ENCODE data around the gene GUSB. TPM values are rescaled to one million over a fixed set of nuclear protein-coding genes. Genes with fewer than 3 reads are reported as not detected.

Gene GUSB
- total and polyA plus RNA-seq, 9 of the 15 experiments (the other 6 are each of a cell fraction or from before 2014, with no cell fraction given): 22.7 to 102 (median 60.1) TPM

GRCh38 chr7:65981965-65982792 lies at the start of gene GUSB (continued):
- TF ChIP-seq ZNF121 (CRISPR knock-in tag; conservative IDR thresholded peaks at IDR 0.05) (no peak), GABPB1 (CRISPR knock-in tag; IDR thresholded peaks at IDR 0.05) (peak; percentile 86), TCFL5 (CRISPR knock-in tag; conservative IDR thresholded peaks at IDR 0.05) (no peak), ELK3 (CRISPR knock-in tag; IDR thresholded peaks at IDR 0.05) (peak; percentile 22; the same call in 1 of the 2 replicates), ZNF316 (IDR thresholded peaks at IDR 0.05) (no peak), TCF7 (IDR thresholded peaks at IDR 0.05; ENCODE audit: borderline replicate concordance) (peak; percentile 64; the same call in 1 of the 2 replicates), ZNF239 (CRISPR knock-in tag; IDR thresholded peaks at IDR 0.05) (peak; percentile 24), ZFP30 (CRISPR knock-in tag; IDR thresholded peaks at IDR 0.05; ENCODE audit: borderline replicate concordance) (no peak), ZNF551 (CRISPR knock-in tag; IDR thresholded peaks at IDR 0.05) (no peak), PYGO2 (tag; IDR thresholded peaks at IDR 0.05) (no peak), TEAD4 (IDR thresholded peaks at IDR 0.05; ENCODE audit: low read length) (peak; percentile 27; the same call in 1 of the 2 replicates), TEAD4 (CRISPR knock-in tag; IDR thresholded peaks at IDR 0.05; ENCODE audit: borderline replicate concordance) (no peak), SMARCB1 (IDR thresholded peaks at IDR 0.05; ENCODE audit: insufficient read length, low read depth) (no peak), NONO (IDR thresholded peaks at IDR 0.05; ENCODE audit: low read depth in 2 of 2, low read length in 1 of 2) (peak; percentile 87 to 93), BHLHE40 (IDR thresholded peaks at IDR 0.05; ENCODE audit: low read length) (peak; percentile 93), ZNF695 (CRISPR knock-in tag; IDR thresholded peaks at IDR 0.05) (peak; percentile 66; the same call in 1 of the 2 replicates)
- TF ChIP-seq, protein P1, sequence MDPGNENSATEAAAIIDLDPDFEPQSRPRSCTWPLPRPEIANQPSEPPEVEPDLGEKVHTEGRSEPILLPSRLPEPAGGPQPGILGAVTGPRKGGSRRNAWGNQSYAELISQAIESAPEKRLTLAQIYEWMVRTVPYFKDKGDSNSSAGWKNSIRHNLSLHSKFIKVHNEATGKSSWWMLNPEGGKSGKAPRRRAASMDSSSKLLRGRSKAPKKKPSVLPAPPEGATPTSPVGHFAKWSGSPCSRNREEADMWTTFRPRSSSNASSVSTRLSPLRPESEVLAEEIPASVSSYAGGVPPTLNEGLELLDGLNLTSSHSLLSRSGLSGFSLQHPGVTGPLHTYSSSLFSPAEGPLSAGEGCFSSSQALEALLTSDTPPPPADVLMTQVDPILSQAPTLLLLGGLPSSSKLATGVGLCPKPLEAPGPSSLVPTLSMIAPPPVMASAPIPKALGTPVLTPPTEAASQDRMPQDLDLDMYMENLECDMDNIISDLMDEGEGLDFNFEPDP (CRISPR knock-in tag; IDR thresholded peaks at IDR 0.05): 0 out of 2 replicates have a peak, but pooled peaks have one; percentile 28
- TF ChIP-seq, protein P2, sequence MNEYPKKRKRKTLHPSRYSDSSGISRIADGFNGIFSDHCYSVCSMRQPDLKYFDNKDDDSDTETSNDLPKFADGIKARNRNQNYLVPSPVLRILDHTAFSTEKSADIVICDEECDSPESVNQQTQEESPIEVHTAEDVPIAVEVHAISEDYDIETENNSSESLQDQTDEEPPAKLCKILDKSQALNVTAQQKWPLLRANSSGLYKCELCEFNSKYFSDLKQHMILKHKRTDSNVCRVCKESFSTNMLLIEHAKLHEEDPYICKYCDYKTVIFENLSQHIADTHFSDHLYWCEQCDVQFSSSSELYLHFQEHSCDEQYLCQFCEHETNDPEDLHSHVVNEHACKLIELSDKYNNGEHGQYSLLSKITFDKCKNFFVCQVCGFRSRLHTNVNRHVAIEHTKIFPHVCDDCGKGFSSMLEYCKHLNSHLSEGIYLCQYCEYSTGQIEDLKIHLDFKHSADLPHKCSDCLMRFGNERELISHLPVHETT (CRISPR knock-in tag; conservative IDR thresholded peaks at IDR 0.05 in 1 of 2, IDR thresholded peaks at IDR 0.05 in 1 of 2): peak in 1 of 2 experiments; percentile 93; a peak in 2 of 4 replicates
- TF ChIP-seq, protein P3, sequence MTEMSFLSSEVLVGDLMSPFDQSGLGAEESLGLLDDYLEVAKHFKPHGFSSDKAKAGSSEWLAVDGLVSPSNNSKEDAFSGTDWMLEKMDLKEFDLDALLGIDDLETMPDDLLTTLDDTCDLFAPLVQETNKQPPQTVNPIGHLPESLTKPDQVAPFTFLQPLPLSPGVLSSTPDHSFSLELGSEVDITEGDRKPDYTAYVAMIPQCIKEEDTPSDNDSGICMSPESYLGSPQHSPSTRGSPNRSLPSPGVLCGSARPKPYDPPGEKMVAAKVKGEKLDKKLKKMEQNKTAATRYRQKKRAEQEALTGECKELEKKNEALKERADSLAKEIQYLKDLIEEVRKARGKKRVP (CRISPR knock-in tag; IDR thresholded peaks at IDR 0.05): peak; percentile 67; the same call in 1 of the 2 replicates
- TF ChIP-seq, protein P4, sequence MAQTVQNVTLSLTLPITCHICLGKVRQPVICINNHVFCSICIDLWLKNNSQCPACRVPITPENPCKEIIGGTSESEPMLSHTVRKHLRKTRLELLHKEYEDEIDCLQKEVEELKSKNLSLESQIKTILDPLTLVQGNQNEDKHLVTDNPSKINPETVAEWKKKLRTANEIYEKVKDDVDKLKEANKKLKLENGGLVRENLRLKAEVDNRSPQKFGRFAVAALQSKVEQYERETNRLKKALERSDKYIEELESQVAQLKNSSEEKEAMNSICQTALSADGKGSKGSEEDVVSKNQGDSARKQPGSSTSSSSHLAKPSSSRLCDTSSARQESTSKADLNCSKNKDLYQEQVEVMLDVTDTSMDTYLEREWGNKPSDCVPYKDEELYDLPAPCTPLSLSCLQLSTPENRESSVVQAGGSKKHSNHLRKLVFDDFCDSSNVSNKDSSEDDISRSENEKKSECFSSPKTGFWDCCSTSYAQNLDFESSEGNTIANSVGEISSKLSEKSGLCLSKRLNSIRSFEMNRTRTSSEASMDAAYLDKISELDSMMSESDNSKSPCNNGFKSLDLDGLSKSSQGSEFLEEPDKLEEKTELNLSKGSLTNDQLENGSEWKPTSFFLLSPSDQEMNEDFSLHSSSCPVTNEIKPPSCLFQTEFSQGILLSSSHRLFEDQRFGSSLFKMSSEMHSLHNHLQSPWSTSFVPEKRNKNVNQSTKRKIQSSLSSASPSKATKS (CRISPR knock-in tag; IDR thresholded peaks at IDR 0.05): no peak

Data from K562 (cell line).